SK-N-MC (cell line): ENCODE measurements around the gene IRF3.
A peak's percentile ranks its signal among the peaks of the same experiment; 100 is the strongest.

ENCODE experiments used
- DNase-seq: peaks from one replicate; pipeline ENCODE4 v3.0.0-alpha.2; 2011; ENCODE audit warnings: low read depth, low spot score
- H3K27ac ChIP-seq: fragments of 200-600 bp; sonication (generic); 2 replicates; pipeline ENCODE4 v1.5.1; 2016; ENCODE audit warnings: mixed run types
- H3K36me3 ChIP-seq: fragments of 200-600 bp; sonication (generic); 2 replicates; pipeline ENCODE4 v1.6.1; 2017; ENCODE audit warnings: antibody characterized with exemption, low read length, mixed read lengths; ENCODE audit not compliant: insufficient read depth
- H3K4me3 ChIP-seq: fragments of 200-600 bp; sonication (generic); 2 replicates; pipeline ENCODE4 v1.5.1; 2016
- H3K9ac ChIP-seq: fragments of 200-600 bp; sonication (generic); 2 replicates; pipeline ENCODE4 v1.8.0; 2017; ENCODE audit warnings: mixed run types, mixed read lengths; ENCODE audit not compliant: insufficient read length
- H3K9me3 ChIP-seq: fragments of 200-600 bp; sonication (generic); 2 replicates; pipeline ENCODE4 v1.6.1; 2017; ENCODE audit warnings: low read depth, mild to moderate bottlenecking, antibody characterized with exemption, low read length, moderate library complexity, mixed read lengths
- EZH2 ChIP-seq: fragments of 200-600 bp; sonication (generic); IDR thresholded peaks from one replicate; pipeline ENCODE4 v1.6.1; 2017; ENCODE audit warnings: antibody characterized with exemption
- FOXP2 ChIP-seq: optimal IDR thresholded peaks from 2 replicates; pipeline ENCODE3; 2011; ENCODE audit warnings: mild to moderate bottlenecking, moderate library complexity; ENCODE audit not compliant: insufficient read depth; ENCODE audit errors: extremely low read length, control extremely low read depth
- POLR2AphosphoS5 ChIP-seq: IDR thresholded peaks from 2 replicates; pipeline ENCODE4 v1.6.1; 2012; ENCODE audit warnings: mild to moderate bottlenecking, low read depth, low read length, borderline replicate concordance

Gene IRF3

DNA sequence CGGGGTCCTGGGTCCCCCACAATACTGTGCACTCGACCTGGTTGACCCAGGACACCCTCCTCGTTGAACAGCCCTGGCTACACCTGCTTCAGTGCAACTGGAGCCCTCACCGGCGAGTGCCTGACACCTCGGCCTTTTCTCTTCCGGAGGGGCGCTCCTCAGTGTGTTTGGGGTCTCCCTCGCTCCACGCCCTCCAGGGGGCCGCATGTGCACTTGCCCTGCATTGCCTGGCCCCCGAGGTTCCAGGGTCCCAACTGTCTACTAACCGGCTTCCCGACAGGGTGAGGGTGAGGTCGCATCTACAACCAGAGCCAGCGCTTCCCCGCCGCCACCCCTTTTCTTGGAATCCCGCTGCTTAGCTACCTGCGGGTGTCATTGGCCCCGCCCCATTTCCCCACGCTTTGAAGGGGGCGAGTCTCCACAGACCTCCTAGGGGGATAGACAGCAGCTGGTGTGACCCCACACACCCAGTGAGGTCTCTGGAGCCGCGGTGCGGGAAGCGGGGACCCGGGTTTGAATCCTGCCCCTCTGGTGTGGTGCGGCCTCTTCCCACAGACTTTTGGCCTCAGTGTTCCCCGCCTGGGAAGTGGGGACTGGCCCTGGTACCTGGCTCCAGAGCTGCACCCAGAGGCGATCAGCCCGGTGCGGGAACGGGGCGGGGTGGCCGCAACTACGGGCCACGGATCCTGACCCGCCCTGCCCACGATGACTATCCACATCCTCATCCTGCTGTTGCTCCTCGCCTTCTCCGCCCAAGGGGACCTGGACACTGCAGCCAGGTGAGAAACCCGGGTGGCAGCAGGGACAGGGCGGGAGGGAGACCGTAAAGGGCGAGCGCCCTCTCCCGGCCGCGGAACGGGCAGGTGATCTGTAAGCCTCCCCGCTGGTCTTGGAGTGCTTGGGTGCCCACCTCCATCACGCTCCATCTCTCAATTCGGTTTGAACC, 23.7 kb upstream of the IRF3 start, which contains the start of gene ADM5:
ADM5 (plus strand) TSS at position 462 of the 946 bp plus-strand sequence; CDS start at position 706, 244 bp downstream.
- peak within 1 kb of the TSS; percentile 19 for H3K9ac ChIP-seq
- H3K27ac ChIP-seq = peak within 1 kb of the TSS; percentile 2; the same call in 1 of the 2 replicates

DNA sequence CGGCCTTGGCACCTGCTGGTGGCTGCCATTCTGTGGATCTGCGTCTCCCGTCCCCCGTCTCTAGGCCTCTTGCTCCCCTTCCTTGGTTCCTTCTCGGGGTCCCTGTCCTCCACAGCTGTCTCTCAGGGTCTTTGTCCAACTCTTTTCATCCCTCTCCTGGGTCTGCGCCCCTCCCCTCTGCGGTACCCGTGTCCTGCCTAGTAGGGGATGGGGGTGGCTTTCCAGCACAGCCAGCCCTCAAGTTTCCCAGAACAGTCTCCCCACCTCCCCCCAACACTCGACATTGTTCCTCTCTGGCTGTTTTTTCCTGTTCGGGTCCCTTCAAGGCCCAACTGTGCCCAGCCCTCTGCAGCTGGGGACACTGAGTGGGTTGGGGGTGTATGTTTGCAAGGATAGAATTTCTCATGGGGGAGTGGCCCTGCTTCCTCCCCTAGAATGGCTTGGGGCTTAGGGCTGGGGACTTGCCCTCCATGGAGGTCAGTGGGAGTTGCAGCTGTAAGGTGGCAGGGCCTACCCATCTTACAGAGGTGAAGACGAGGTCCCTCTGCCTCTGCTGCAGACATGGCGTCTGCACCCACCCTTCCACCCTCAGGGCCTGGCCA, 23.0 kb upstream of the IRF3 start:
- no peak for DNase-seq
- Histone ChIP-seq H3K4me3 (no peak overlapping the region), H3K27ac (peak overlapping the region; percentile 2; the same call in 1 of the 2 replicates), H3K36me3 (peaks cover 33% of the 10 kb centered on the region), H3K9me3 (no peaks in the 10 kb centered on the region), H3K9ac (no peak overlapping the region)
- peak; percentile 49 for TF ChIP-seq POLR2AphosphoS5
- no peak for TF ChIP-seq FOXP2
- no peak for TF ChIP-seq EZH2

More for the DNA sequence above, 23.7 kb upstream of the IRF3 start, which contains the start of gene ADM5:
- Histone ChIP-seq H3K36me3 (peaks cover 25% of the 10 kb centered on the region), H3K9me3 (no peaks in the 10 kb centered on the region), H3K4me3 (peak within 1 kb of the TSS; percentile 74)
- TF ChIP-seq POLR2AphosphoS5 (peak; percentile 31; the same call in 1 of the 2 replicates), EZH2 (no peak), FOXP2 (no peak)
- DNase-seq = no peak

DNA sequence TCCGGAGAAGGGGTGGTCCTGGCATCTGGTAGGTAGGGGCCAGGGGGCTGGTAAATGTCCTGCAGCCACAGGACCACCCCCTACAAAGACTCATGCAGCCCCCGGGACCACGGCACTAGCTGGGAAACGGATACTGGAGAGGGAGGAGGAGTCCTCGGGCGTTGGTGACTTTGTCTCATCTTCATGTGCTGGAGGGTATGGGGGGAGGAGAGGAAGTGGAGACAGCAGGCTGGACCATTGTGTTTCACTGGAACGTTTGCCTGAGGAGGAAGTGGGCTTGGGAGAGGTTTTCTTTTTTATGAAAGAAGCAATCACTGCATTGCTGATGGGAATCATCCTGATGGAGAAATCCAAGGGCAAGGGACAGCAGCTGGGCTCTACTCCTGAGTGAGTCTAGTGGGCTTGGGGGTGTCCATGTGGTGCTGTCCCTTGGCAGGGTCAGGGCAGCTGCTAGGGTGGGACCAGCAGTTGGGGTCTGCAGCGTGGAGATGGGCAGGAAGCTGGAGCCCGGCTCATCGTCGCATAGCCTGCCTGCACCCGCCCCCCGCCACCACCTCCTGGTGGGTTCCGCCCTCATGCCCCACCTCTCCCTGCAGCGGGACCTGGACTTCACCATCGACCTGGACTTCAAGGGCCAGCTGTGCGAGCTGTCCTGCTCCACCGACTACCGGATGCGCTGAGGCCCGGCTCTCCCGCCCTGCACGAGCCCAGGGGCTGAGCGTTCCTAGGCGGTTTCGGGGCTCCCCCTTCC, 22.1 kb upstream of the IRF3 start:
- Histone ChIP-seq H3K9ac (no peak overlapping the region), H3K9me3 (no peaks in the 10 kb centered on the region), H3K27ac (no peak overlapping the region), H3K4me3 (no peak overlapping the region), H3K36me3 (peaks cover 41% of the 10 kb centered on the region)
- TF ChIP-seq FOXP2 (no peak), POLR2AphosphoS5 (no peak), EZH2 (no peak)
- DNase-seq = no peak

DNA sequence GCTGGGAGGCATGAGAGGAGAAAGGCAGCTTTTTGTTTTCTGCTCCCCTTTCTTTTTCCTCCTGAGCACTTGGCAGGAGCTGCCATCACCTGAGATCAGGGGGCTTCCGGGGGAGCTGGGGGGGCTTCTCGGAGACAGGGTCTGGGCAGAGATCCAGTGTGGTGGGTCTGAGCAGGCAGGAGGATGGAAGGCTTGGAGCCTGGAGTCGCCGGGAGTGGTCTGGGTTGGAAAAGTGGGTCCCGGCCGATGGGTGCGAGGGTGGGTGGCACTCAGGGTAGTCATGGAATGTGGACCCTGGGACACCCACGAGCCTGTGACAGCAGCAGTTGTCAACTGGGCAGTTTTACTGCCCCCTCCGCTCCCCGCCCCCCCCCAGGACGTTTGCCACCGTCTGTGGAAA, 21.5 kb upstream of the IRF3 start:
- H3K9ac ChIP-seq = no peak overlapping the region
- peaks cover 47% of the 10 kb centered on the region for H3K36me3 ChIP-seq
- H3K4me3 ChIP-seq = no peak overlapping the region
- no peak for TF ChIP-seq EZH2
- TF ChIP-seq POLR2AphosphoS5 = no peak
- TF ChIP-seq FOXP2 = no peak
- no peaks in the 10 kb centered on the region for H3K9me3 ChIP-seq
- peak overlapping the region; percentile 50 for H3K27ac ChIP-seq
- no peak for DNase-seq

DNA sequence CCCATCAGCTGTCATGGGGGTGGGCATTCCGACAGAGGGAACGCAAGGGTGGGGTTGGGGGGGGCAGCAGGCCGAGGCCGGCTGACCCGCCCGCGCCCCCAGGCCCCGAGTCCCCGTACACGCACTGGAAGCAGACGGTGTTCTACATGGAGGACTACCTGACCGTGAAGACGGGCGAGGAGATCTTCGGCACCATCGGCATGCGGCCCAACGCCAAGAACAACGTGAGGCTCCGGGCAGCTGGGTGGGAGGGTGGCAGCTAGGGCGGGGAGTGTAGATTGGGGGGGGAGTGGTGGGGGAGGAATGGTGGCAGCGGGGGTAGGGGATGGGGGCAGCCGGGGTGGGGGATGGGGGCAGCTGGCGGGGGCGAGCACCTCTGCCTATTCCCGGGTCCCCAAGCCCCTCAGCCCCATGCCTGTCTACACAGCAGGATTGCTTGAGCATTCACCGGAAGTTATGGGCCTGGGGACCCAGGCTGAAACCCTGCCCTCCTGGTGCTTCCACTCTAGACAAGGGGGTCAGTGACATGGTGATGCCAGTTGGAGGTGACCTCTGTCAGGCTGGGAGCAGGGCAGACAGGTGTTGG, 20.9 kb upstream of the IRF3 start:
- Histone ChIP-seq H3K4me3 (no peak overlapping the region), H3K9ac (no peak overlapping the region), H3K36me3 (peaks cover 52% of the 10 kb centered on the region), H3K27ac (peak overlapping the region; percentile 50; the same call in 1 of the 2 replicates), H3K9me3 (no peaks in the 10 kb centered on the region)
- TF ChIP-seq FOXP2 = no peak
- 0 out of 2 replicates have a peak, but pooled peaks have one; percentile 1 for TF ChIP-seq POLR2AphosphoS5
- TF ChIP-seq EZH2 = no peak
- DNase-seq = no peak

DNA sequence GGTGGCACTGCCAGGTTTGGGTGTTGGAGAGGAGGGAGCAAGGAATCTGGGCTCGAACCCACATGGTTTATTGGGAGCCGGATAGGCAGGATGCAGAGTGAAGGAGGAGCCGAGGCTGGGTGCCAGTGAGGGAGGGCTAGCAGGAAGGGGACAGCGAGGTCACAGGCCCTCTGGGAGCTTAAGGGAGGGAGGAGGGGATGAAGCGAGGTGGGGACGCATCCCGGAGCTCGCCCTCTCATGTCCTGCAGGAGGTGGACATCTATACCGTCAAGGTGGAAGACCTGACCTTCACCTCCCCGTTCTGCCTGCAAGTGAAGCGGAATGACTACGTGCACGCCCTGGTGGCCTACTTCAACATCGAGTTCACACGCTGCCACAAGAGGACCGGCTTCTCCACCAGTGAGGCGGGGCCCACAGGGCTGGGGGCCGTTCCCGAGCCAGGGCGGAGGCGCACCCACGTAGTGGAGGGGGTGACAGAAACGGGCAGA, 20.2 kb upstream of the IRF3 start:
- H3K4me3 ChIP-seq = no peak overlapping the region
- no peak overlapping the region for H3K27ac ChIP-seq
- DNase-seq = no peak
- H3K36me3 ChIP-seq = peaks cover 58% of the 10 kb centered on the region
- TF ChIP-seq EZH2 (no peak), POLR2AphosphoS5 (no peak), FOXP2 (no peak)
- H3K9ac ChIP-seq = no peak overlapping the region
- no peaks in the 10 kb centered on the region for H3K9me3 ChIP-seq

DNA sequence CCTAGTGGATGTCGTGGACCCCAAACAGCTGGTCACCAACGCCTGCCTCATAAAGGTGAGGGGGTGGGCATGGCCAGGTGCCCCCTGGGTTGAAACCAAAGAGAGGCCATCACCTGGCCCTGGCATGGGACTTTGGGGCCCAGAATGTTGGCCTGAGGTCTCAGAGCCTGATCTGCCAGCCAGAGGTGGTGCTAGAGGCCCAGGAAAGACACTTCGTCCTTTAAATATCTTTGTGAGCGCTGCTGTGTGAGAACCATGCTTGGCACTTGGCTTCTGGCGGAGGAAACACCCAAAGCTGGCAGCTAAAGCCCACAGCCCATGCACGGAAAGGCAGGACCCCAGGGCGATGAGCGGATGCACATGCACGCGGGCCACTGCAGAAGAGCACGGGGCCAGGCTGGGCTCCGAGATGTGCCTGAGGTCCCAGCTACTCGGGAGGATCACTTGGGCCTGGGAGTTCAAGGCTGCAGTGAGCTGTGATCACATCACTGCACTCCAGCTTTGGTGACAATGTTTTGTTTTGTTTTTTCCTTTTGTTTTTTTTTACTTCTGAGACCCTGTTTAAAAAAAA, 19.4 kb upstream of the IRF3 start:
- TF ChIP-seq FOXP2 = no peak
- no peak for TF ChIP-seq EZH2
- TF ChIP-seq POLR2AphosphoS5 = no peak
- no peak overlapping the region for H3K27ac ChIP-seq
- H3K9me3 ChIP-seq = no peaks in the 10 kb centered on the region
- no peak for DNase-seq
- H3K9ac ChIP-seq = no peak overlapping the region
- no peak overlapping the region for H3K4me3 ChIP-seq
- H3K36me3 ChIP-seq = peaks cover 64% of the 10 kb centered on the region
